GM12878 (cell line): ENCODE measurements around the gene MRPL1. TPM values are rescaled to one million over a fixed set of nuclear protein-coding genes. Genes with fewer than 3 reads are reported as not detected.

Experiments used
- ATF7 ChIP-seq: fragments of 450-650 bp; IDR thresholded peaks from 2 replicates; pipeline ENCODE4 v1.6.1; 2016; ENCODE audit warnings: low read depth, mild to moderate bottlenecking
- CHD2 ChIP-seq: IDR thresholded peaks from 2 replicates; pipeline ENCODE4 v1.6.1; 2011; ENCODE audit warnings: low read depth, low read length, improper control_type of control experiment, borderline replicate concordance
- DPF2 ChIP-seq: fragments of 450-650 bp; IDR thresholded peaks from 2 replicates; pipeline ENCODE4 v1.6.1; 2017; ENCODE audit warnings: mild to moderate bottlenecking
- ESRRA ChIP-seq: IDR thresholded peaks from 2 replicates; pipeline ENCODE4 v1.6.1; 2012; ENCODE audit warnings: mild to moderate bottlenecking, low read length, improper control_type of control experiment
- HDAC2 ChIP-seq: fragments of 200-600 bp; sonication (generic); IDR thresholded peaks from 2 replicates; pipeline ENCODE4 v1.6.1; 2017
- IKZF1 ChIP-seq: fragments of 450-650 bp; conservative IDR thresholded peaks from 2 replicates; pipeline ENCODE4 v1.6.1; 2017; ENCODE audit warnings: antibody characterized with exemption, mild to moderate bottlenecking
- IRF4 ChIP-seq: IDR thresholded peaks from 2 replicates; pipeline ENCODE4 v1.6.1; 2011; ENCODE audit warnings: low read depth, low read length
- NFYA ChIP-seq: IDR thresholded peaks from 2 replicates; pipeline ENCODE4 v1.6.1; 2011; ENCODE audit warnings: low read depth, mild to moderate bottlenecking, low read length, improper control_type of control experiment, borderline replicate concordance
- NR2F1 ChIP-seq: fragments of 450-650 bp; conservative IDR thresholded peaks from 2 replicates; pipeline ENCODE4 v1.6.1; 2017; ENCODE audit warnings: mild to moderate bottlenecking
- POLR2A ChIP-seq: IDR thresholded peaks from 2 replicates; pipeline ENCODE4 v1.6.1; 2011; ENCODE audit warnings: low read depth, mild to moderate bottlenecking, low read length
- RBBP5 ChIP-seq: fragments of 200-600 bp; sonication (generic); conservative IDR thresholded peaks from 2 replicates; pipeline ENCODE4 v1.6.1; 2016
- RCOR1 ChIP-seq: conservative IDR thresholded peaks from 2 replicates; pipeline ENCODE4 v1.6.1; 2012; ENCODE audit warnings: low read depth, low read length, improper control_type of control experiment
- RUNX3 ChIP-seq: IDR thresholded peaks from 2 replicates; pipeline ENCODE4 v1.6.1; 2012; ENCODE audit warnings: low read length, inconsistent platforms
- SREBF1 ChIP-seq: IDR thresholded peaks from 2 replicates; pipeline ENCODE4 v1.6.1; 2012; ENCODE audit warnings: mild to moderate bottlenecking, low read length
- SUZ12 ChIP-seq: fragments of 200-600 bp; sonication (generic); IDR thresholded peaks from one replicate; pipeline ENCODE4 v1.6.1; 2018; ENCODE audit warnings: antibody characterized with exemption, mild to moderate bottlenecking; ENCODE audit not compliant: unreplicated experiment
- YY1 ChIP-seq: IDR thresholded peaks from 2 replicates; pipeline ENCODE4 v1.6.1; 2011; ENCODE audit warnings: low read depth, mild to moderate bottlenecking, low read length
- polyA plus RNA-seq, 11 experiments: library from polyadenylated mRNA; depleted of rRNA in 4 of 11; unstranded in 6 of 11; stranded (reverse) in 5 of 11; fragments of >200 nt; fragmentation: Nextera tagmentation in 4 of 11; fragmentation: Illumina TruSeq in 1 of 11; extraction: Ambion mirVana in 4 of 11; extraction: Trizol in 1 of 11; gene quantifications; 1 replicate in 1 of 11; 2 replicates in 10 of 11; pipeline versions ENCODE4 v1.2.1 to v1.2.3, GENCODE V29; 2011 to 2016; ENCODE audit warnings: inconsistent platforms in 2 of 11, missing spikeins in 2 of 11, low read depth in 1 of 11
- total RNA-seq, 4 experiments: library from RNA; depleted of rRNA in 3 of 4; stranded (reverse); fragments of >200 nt in 3 of 4; fragmentation: Illumina TruSeq in 1 of 4; extraction: Trizol in 1 of 4; gene quantifications; 2 replicates each; pipeline versions ENCODE4 v1.2.1 to v1.2.3, GENCODE V29; 2013 to 2021
- TF ChIP-seq, protein P1 (sequence below): fragments of 150-350 bp; IDR thresholded peaks from 2 replicates; pipeline ENCODE4 v1.6.1; 2016; ENCODE audit warnings: low read depth, low read length
- TF ChIP-seq, protein P2 (sequence below): fragments of 450-650 bp; IDR thresholded peaks from 2 replicates; pipeline ENCODE4 v1.6.1; 2016; ENCODE audit warnings: mild to moderate bottlenecking
- TF ChIP-seq, protein P3 (sequence below): fragments of 450-650 bp; IDR thresholded peaks from 2 replicates; pipeline ENCODE4 v1.6.1; 2017; ENCODE audit warnings: antibody characterized with exemption, mild to moderate bottlenecking, moderate library complexity
- TF ChIP-seq, protein P4 (sequence below): IDR thresholded peaks from 2 replicates; pipeline ENCODE4 v1.6.1; 2012; ENCODE audit warnings: low read depth, low read length, improper control_type of control experiment
- TF ChIP-seq, protein P5 (sequence below): fragments of 450-650 bp; conservative IDR thresholded peaks from 2 replicates; pipeline ENCODE4 v1.6.1; 2017; ENCODE audit warnings: mild to moderate bottlenecking, moderate library complexity

The MRPL1 gene
- total and polyA plus RNA-seq, 10 of the 15 experiments (the other 5 are each of a cell fraction or from before 2014, with no cell fraction given) = 20.2 to 35.7 (median 28.2) TPM

DNA sequence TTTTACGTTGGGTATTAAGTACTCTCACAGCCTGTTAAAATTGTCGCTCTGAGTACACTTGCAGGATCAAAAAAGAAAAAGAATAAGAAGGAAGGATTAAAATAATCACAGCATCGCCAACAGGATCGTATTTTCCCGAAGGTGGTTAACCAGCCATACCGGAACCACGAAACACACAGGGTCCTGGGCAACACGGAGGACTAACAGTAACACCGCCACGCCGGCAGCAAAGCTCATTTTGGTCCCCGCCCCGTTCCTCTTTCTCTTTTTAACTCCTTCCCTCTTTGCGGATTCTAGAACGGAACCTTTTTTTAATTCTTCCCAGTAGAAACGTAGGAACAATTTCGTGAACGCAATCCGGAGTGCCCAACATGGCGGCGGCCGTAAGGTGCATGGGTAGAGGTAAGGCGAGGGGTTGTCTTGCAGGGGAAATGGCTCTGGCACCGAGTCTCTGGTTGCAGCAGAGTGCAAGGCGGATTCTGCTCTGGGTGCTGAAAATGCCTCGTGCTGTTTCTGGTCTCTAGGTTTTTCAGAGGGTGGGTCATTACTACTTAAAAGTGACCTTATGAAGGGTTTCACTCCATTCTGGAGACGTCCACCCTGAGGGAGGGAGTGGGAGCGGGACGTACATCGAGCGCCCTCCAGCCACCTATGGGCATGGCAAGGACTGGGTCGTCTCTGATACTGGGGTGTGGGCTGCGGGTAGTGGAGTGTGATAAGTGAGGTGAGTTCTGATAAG lies at the start of gene MRPL1 (continued):
- TF ChIP-seq, protein P1, sequence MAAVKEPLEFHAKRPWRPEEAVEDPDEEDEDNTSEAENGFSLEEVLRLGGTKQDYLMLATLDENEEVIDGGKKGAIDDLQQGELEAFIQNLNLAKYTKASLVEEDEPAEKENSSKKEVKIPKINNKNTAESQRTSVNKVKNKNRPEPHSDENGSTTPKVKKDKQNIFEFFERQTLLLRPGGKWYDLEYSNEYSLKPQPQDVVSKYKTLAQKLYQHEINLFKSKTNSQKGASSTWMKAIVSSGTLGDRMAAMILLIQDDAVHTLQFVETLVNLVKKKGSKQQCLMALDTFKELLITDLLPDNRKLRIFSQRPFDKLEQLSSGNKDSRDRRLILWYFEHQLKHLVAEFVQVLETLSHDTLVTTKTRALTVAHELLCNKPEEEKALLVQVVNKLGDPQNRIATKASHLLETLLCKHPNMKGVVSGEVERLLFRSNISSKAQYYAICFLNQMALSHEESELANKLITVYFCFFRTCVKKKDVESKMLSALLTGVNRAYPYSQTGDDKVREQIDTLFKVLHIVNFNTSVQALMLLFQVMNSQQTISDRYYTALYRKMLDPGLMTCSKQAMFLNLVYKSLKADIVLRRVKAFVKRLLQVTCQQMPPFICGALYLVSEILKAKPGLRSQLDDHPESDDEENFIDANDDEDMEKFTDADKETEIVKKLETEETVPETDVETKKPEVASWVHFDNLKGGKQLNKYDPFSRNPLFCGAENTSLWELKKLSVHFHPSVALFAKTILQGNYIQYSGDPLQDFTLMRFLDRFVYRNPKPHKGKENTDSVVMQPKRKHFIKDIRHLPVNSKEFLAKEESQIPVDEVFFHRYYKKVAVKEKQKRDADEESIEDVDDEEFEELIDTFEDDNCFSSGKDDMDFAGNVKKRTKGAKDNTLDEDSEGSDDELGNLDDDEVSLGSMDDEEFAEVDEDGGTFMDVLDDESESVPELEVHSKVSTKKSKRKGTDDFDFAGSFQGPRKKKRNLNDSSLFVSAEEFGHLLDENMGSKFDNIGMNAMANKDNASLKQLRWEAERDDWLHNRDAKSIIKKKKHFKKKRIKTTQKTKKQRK = peak; percentile 44; the same call in 1 of the 2 replicates
- TF ChIP-seq IRF4 (peak; percentile 52), CHD2 (0 out of 2 replicates have a peak, but pooled peaks have one; percentile 22), SREBF1 (no peak; the same call in 1 of the 2 replicates), HDAC2 (no peak), RCOR1 (0 out of 2 replicates have a peak, but pooled peaks have one; percentile 51), RUNX3 (peak; percentile 89), YY1 (peak; percentile 99), SUZ12 (no peak), RBBP5 (peak; percentile 72; the same call in 1 of the 2 replicates), DPF2 (no peak), NFYA (no peak), ATF7 (no peak), ESRRA (peak; percentile 73; the same call in 1 of the 2 replicates), IKZF1 (peak; percentile 80), POLR2A (peak; percentile 89), NR2F1 (no peak)
- TF ChIP-seq, protein P2, sequence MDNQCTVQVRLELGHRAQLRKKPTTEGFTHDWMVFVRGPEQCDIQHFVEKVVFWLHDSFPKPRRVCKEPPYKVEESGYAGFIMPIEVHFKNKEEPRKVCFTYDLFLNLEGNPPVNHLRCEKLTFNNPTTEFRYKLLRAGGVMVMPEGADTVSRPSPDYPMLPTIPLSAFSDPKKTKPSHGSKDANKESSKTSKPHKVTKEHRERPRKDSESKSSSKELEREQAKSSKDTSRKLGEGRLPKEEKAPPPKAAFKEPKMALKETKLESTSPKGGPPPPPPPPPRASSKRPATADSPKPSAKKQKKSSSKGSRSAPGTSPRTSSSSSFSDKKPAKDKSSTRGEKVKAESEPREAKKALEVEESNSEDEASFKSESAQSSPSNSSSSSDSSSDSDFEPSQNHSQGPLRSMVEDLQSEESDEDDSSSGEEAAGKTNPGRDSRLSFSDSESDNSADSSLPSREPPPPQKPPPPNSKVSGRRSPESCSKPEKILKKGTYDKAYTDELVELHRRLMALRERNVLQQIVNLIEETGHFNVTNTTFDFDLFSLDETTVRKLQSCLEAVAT = no peak
- TF ChIP-seq, protein P3, sequence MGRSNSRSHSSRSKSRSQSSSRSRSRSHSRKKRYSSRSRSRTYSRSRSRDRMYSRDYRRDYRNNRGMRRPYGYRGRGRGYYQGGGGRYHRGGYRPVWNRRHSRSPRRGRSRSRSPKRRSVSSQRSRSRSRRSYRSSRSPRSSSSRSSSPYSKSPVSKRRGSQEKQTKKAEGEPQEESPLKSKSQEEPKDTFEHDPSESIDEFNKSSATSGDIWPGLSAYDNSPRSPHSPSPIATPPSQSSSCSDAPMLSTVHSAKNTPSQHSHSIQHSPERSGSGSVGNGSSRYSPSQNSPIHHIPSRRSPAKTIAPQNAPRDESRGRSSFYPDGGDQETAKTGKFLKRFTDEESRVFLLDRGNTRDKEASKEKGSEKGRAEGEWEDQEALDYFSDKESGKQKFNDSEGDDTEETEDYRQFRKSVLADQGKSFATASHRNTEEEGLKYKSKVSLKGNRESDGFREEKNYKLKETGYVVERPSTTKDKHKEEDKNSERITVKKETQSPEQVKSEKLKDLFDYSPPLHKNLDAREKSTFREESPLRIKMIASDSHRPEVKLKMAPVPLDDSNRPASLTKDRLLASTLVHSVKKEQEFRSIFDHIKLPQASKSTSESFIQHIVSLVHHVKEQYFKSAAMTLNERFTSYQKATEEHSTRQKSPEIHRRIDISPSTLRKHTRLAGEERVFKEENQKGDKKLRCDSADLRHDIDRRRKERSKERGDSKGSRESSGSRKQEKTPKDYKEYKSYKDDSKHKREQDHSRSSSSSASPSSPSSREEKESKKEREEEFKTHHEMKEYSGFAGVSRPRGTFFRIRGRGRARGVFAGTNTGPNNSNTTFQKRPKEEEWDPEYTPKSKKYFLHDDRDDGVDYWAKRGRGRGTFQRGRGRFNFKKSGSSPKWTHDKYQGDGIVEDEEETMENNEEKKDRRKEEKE = no peak
- TF ChIP-seq, protein P4, sequence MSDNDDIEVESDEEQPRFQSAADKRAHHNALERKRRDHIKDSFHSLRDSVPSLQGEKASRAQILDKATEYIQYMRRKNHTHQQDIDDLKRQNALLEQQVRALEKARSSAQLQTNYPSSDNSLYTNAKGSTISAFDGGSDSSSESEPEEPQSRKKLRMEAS = peak; percentile 87
- TF ChIP-seq, protein P5, sequence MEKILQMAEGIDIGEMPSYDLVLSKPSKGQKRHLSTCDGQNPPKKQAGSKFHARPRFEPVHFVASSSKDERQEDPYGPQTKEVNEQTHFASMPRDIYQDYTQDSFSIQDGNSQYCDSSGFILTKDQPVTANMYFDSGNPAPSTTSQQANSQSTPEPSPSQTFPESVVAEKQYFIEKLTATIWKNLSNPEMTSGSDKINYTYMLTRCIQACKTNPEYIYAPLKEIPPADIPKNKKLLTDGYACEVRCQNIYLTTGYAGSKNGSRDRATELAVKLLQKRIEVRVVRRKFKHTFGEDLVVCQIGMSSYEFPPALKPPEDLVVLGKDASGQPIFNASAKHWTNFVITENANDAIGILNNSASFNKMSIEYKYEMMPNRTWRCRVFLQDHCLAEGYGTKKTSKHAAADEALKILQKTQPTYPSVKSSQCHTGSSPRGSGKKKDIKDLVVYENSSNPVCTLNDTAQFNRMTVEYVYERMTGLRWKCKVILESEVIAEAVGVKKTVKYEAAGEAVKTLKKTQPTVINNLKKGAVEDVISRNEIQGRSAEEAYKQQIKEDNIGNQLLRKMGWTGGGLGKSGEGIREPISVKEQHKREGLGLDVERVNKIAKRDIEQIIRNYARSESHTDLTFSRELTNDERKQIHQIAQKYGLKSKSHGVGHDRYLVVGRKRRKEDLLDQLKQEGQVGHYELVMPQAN = peak; percentile 85
